Right kidney (tissue), 1 donor: Measurements from ENCODE around the gene HNRNPAB.
"Not testable (repeated sequence)": the region's sequence is repeated elsewhere in the genome, so short reads cannot be mapped to it uniquely, and the experiment has no call there.

Experiments
- DNase-seq: peaks from one replicate; pipeline ENCODE4 v3.0.0-alpha.2; 2016

The HNRNPAB gene

DNA sequence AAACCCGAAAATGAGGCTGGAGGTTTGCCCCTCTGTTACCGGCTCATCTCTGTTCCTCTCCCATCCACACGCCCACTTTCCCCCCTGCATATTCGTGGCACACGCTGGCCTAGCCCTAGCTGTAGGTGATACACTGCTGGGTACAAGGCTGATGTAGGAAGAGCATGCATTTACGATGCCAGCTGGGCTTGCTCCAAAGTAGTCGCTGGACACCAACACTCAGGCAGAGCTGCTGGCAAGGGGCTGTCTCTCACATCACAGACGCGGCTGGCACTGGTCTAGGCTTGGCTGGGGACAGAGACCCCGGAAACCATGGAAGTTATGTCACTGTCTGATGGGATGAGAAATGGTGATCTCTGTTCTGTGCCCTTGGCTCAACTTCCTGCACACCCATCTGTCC, 38.1 kb downstream of the HNRNPAB start:
- DNase-seq, result no peak

DNA sequence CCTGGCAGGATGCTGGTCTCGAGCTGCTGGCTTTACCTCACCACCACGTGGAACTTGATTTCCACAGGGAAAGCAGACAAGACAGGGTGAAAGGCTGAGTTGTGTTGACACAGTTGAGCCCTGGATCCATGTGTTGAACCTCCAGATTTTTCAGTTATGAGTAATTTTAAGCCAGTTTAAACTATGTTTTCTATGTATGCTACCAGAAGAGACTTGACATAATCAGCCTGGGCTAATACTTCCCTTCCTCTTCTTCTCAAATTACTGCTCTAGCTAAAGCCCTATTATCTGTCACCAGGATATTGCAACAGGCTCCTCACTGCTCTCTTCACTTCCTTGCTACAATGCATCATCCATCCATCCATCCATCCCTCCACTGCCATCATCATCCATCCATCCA, 40.2 kb downstream of the HNRNPAB start:
- no peak for DNase-seq

DNA sequence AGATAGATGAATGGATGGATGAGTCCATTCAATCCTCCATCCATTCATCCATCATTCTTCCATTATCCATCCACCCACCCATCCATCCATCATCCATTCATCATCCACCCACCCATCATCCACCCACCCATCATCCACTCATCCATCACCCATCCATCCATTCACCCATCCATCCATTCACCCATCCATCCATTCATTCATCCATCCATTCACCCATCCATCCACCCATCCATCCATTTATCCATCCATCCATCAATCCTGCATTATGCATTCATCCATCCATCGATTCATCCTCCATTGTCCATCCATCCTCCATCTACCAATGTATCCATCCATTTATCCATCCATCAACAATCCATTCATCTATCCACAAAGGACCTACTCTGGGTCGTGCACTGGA, 41.1 kb downstream of the HNRNPAB start:
- no peak for DNase-seq

DNA sequence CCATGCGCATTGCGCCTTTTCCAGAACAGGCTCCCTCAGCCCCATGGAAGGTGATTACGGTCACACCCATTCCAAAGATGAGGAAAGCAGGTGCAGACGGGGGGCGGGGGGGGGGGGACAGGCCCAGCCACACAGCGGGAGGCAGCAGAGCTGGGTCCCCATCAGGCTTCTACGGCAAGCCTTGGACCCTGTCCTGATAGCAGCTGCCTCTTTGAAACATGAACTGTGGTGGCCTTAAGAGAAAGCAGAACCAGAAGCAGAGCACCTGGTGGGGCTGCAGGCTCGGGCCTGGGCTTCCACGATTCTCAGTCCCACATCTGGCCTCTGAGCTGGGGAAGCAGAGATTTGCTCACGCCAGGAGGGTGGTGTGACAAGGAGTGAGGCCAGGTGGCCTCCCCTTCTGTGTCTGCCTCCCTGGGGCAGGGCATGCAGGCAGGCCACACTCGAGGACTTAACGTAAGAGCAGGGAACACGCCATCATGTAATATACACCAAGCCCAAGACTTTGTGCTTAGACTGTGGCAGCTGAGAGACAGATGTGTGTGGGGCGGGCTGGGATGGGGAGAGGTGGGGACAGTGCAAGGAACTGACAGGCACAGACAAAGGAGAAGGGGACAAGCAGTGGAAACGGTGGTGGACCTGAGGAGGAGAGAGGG, 42.4 kb downstream of the HNRNPAB start:
- DNase-seq, result no peak

DNA sequence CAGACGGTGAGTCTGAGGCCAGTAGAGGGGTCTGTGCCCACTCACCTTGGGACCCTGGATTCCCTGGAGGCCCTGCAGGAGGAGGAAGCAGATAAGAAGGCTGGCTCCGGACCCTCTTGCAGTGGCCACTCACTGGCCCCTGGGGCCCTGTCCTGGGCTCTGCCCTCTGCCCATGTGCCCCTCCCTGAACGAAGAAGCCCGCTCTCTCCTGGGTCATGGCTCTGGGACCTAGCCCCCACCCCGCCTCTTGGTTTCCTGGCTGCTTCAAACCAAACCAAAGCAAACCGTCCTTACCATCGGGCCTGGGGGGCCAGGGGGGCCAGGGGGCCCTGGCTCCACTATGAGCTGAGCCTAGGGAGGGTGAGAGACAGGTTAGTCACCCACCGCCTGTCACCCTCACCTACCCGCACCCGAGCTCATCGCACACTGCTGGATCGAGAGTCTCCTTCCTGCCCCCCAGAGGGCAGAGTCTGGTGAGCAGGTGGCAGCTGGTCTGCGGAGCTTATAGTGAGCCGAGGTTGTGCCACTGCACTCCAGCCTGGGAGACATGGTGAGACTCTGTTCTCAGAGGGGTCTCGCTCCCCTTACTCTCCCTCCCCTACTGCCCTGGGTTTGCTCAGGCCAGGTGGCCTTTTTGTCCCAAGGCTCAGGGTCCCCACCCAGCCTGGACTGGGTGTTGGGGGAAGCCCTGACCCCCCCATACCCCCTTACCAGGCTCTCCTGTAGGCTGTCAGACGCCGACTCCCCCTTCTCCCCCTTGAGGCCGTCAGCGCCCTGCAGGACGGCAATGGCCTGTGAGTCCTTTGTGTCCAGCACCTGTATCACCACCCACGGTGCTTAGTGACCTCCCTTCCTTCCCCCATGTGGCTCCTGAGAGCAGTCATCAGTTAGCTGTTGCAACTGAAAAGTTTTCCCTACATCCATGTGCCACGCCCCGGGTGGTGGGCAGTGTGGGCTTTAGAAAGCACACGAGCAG, 43.4 kb downstream of the HNRNPAB start:
- no peak for DNase-seq

DNA sequence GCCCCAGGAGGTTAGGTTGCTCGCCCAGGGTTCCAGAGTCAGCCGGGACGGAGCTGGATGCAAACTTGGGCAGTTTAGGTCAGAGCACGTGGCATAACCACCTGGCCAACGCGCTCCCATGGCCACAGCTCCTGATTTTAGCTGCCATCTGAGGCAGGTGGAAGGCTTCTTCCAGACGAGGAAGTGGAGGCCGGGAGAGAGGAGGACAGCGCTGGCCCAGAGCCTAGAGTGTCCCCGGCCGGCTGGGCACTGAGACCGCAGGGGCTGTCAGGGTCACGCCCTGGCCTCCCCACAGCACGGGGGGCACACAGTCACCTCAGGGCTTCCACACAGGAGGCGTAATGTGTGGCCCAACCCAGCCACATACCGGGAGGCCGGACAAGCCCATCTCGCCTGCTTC, 44.4 kb downstream of the HNRNPAB start:
- DNase-seq, result no peak

DNA sequence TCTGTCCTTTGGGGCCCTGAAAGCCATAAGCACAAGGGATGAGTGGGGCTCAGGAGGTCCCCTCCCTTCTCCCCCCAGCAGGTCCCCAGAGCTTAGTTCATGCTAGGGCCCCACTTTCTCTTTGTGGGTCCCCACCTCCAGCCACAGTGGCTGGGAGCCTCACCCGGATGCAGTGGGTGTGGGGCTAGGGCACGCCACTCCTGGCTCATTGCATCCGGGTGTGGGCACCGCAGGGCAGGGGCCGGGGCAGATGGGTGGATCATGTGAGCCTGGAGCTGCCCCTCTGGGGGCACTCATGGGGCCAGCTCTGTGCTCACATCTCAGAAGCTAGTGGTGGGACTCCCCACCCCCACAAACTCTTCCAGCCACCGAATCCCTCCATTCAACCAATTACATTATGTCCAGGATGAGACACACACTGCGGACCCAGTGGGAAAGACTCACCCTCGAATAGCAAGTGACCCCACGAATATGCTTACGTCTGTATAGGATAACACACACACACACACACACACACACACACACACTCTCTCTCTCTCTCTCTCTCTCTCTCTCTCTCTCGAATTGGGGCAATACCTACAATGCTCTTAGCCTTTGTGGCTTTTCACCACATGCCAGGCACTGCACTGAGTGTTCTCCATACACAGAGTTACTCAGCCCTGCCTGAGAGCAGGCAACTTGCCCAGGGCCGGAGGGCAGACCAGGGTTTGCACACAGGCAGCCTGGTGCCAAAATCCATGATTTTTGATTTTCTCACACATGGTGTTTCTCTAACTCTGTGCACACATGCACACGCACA, 45.1 kb downstream of the HNRNPAB start:
- DNase-seq, result no peak

DNA sequence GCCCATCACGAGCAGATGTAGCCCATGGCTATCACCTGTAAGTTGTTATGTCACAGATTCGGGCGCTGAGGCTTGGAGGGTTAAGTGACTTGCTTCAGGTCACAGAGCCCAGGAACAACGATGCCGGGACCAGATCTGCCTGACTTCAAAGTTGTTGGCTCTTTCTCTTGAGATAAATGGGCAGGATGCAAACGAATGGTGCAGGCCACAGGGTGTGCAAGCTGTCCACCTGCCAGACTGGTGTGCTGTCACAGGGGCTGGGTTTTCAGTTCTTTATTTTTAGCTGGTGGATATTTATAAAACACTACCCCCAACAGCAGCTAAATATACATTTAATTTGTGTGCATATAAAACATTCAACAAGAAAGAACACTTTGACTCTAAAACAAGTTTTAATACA, 45.9 kb downstream of the HNRNPAB start:
- no peak for DNase-seq

DNA sequence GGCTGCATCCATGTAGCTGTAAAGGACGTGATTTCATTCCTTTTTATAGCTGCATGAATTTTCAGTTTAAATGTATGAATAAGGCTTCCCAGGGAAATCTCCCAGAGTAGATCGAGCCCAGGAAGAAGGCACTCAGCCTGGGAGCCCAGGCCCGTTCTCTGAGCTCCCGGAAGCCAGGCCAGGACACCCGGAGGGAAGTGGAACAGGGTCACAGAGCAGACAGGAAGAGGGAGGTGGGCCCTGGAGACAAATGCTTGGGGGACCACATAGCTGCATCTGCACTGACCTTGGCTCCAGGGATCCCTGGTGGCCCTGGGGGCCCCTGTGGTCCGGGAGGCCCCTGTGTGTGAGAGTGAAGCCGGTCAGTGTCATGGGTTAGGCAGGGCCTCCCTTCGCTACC, 47.9 kb downstream of the HNRNPAB start:
- no peak for DNase-seq

DNA sequence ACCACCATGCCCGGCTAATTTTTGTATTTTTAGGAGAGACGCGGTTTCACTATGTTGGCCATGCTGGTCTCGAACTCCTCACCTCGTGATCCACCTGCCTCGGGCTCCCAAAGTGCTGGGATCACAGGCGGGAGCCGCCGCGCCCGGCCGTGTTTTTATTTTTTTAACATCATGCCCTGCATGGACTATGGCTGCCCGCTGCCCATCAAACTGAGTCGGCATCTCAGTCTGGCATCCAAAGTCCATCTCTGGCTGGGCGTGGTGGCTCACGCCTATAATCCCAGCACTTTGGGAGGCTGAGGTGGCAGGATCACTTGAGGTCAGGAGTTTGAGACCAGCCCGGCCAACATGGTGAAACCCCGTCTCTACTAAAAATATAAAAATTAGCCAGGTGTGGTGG, 49.3 kb downstream of the HNRNPAB start:
- not testable (repeated sequence) for DNase-seq

DNA sequence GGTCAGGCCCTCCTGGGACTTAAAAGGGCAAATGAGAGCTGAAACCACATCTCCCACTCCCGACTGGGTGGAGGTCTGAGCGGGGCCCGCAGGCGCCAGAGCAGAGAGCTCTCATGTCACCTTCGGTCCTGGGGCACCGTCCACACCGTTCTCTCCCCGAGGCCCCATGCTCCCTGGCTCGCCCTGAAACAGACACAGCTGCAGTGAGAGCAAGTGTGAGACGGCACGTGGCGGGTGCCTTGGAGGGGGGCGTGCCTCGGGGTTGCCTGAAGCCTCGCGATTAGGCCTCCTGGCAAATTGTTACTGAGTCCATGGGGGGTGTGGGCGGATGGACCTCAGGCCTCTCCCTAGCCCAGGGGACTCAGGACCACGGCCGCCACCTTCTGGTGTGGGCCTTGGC, 52.4 kb downstream of the HNRNPAB start:
- DNase-seq, result no peak

DNA sequence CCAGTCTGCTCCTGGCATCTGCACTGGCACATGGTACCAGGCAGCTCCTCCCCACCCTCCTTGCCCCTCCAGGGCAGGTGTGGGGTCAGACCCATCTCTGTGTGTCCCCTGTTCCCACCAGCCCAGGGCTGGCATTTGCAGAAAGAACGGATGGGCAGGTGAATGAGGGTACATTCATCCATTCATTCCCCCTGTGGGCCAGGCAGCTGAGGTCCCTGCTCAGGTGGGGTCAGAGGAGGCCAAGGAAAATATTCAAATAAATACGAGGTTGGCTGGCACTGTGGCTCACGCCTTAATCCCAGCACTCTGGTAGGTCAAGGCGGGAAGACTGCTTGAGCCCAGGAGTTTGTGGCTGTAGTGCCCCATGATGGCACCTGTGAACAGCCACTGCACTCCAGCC, 53.3 kb downstream of the HNRNPAB start:
- no peak for DNase-seq

DNA sequence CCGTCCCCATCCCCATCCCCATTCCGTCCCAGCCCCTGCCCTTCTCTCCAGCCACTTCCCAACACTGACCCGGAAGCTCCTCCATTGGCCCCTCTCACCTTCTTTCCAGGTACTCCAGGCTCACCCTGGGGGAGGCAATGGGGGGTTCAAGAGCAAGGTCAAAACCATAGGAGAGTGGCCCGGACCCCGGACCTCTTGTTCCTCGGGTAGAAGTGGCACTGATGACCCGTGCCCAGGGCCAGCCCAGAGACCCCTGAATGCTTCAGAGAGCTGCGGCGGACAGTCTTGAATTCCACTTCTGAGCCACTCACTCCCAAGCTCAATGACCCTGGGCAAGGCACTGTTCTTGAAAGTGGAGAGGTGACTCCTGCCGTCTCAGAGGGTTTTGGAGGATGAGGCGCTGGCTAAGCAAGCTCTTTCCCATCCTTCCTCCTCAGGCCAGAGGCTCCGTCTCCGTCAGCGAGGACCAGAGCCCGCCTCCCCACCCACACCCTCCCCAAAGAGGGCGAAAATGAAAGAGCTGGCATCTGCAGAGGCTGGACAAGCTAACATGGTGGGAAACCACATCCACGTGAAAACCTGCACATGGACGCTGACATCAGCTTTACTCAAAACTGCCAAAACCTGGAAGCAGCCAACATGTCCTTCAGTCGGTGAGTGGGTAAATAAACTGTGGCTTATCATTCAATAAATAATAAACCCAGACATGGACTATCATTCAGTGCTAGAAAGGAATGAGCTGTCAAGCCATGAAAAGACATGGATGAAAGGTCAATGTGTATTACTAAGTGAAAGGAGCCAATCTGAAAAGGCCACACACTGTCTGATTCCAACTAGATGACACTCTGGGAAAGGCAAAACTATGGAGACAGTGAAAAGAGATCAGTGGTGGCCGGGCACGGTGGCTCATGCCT, 55.5 kb downstream of the HNRNPAB start:
- no peak for DNase-seq
